ENCODE results near the gene PPP5C. TPM values are rescaled to one million over a fixed set of nuclear protein-coding genes. Genes with fewer than 3 reads are reported as not detected.
"Not testable (repeated sequence)": the region's sequence is repeated elsewhere in the genome, so short reads cannot be mapped to it uniquely, and the experiment has no call there.

The PPP5C gene
- total RNA-seq, 2 experiments from 2014 or later, result 84.6 to 85.1 TPM

DNA sequence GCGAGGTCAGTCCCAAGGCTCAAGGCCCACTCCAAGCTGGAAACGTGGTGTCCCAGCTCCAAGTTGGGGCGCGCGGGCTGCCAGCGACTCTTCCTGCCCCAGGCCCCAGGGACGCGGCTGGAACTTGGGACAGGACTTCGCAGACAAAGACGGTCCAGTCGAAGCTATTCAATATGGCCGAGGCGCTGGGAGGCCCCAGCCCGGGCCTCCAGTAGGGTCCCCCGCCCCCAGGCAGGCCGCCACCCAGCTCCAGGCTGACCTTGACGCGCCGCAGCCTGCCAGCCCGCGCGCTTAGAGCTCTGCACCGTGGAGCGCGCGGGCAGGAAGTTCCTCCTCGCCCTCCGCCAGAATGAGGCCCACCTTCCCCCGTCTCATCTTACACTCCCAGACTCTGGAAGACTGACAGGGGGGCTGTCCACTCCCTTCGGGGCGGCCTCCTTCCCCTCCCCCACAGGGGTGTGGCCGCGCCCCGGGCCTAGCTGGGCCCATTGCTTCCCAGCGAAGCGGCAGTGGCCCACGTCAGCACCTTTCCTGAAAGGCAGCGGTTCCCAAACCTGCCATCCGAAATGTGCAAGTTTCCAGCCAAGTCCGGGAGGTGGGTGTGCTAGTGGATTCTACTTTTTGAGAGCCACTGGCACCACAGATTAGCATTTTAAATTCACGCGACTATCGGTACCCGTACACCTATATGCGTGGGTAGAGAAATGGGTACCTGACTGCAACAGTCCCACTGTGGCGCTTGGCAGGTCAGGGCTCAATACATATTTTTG, 66.6 kb downstream of the PPP5C start, which contains the start of gene CCDC8:
Gene CCDC8 (minus strand): TSS at position 303 of the 770 bp plus-strand sequence. CDS start 754 bp downstream, outside the sequence.
- Mint-ChIP-seq H3K9me3 (no peaks in the 10 kb centered on the region), H3K27me3 (peaks cover 61% of the 10 kb centered on the region), H3K36me3 (ENCODE audit: low read depth) (no peaks in the 10 kb centered on the region), H3K4me3 (no peak within 1 kb of the TSS), H3K27ac (no peak within 1 kb of the TSS), H3K4me1 (peaks cover 6% of the 10 kb centered on the region)
- no peak for DNase-seq
- ChIA-PET POLR2A (no interaction called here), CTCF (no interaction called here)

DNA sequence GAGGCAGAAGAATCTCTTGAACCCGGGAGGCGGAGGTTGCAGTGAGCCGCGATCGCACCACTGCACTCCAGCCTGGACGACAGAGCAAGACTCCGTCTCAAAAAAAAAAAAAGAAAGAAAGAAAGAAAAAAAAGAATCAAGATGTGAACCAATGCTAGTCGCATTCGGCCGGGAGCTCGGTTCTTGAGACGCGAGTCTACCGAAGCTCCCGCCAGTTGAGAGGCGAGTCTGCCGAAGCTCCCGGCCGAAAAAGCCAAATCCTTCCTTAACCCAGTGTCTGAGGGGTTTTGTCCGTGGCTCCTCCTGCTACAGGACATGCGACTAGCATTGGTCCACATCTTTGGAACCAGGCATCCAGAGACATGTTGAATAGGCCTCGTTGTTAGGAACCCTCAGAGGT, 68.0 kb downstream of the PPP5C start:
- H3K27ac Mint-ChIP-seq; H3K9me3 Mint-ChIP-seq; DNase-seq; H3K4me1 Mint-ChIP-seq; CTCF ChIA-PET; H3K4me3 Mint-ChIP-seq; POLR2A ChIA-PET; H3K36me3 Mint-ChIP-seq (ENCODE audit: low read depth): not testable (repeated sequence)
- peaks cover 60% of the 10 kb centered on the region for H3K27me3 Mint-ChIP-seq

DNA sequence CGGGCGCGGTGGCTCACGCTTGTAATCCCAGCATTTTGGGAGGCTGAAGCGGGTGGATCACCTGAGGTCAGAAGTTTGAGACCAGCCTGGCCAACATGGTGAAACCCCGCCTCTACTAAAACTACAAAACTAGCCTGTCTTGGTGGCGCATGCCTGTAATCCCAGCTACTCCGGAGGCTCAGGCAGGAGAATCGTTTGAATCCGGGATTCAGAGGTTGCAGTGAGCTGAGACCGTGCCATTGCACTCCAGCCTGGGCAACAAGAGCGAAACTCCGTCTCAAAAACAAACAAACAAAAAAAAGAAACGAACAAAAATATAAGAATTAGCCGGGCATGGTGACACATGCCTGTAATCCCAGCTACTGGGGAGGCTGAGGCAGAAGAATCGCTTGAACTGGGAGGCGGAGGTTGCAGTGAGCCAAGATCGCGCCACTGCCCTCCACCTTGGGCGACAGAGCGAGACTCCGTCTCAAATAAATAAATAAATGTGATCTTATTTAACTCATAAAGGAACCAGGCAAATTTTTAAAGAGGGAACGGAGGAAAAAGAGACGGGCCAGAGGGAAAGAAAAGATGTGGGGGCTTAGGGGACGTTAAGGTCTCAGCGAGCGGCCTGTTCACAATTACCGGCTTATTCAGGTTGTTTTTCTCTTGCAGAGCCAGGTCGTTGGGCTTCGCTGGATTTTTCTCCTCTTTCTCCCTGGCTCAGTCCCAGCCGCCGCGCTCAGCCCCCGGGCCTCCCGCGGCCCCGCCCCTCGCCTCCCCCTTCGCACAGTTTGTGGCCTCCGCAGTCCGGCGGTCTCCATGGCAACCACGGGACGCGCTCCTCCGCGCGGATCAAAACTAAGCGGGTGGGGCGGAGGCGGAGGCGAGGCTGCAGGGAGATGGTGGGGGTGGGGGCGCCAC, 69.2 kb downstream of the PPP5C start:
- POLR2A ChIA-PET; DNase-seq; H3K9me3 Mint-ChIP-seq; H3K4me3 Mint-ChIP-seq; H3K4me1 Mint-ChIP-seq; H3K27ac Mint-ChIP-seq; CTCF ChIA-PET; H3K36me3 Mint-ChIP-seq (ENCODE audit: low read depth): not testable (repeated sequence)
- H3K27me3 Mint-ChIP-seq, result peaks cover 57% of the 10 kb centered on the region

GRCh38 chr19:46420056-46420455, 73.2 kb downstream of the PPP5C start:
- Mint-ChIP-seq H3K9me3 (no peaks in the 10 kb centered on the region), H3K36me3 (ENCODE audit: low read depth) (no peaks in the 10 kb centered on the region), H3K4me1 (peaks cover 5% of the 10 kb centered on the region), H3K27ac (no peak overlapping the region), H3K4me3 (no peak overlapping the region), H3K27me3 (peaks cover 40% of the 10 kb centered on the region)
- DNase-seq, result no peak
- ChIA-PET CTCF (interaction anchor here (1.0 kb wide), 1 partner anchor 18 kb away, joined by 3 read pairs; no protein-coding TSS in a partner anchor), POLR2A (no interaction called here)

DNA sequence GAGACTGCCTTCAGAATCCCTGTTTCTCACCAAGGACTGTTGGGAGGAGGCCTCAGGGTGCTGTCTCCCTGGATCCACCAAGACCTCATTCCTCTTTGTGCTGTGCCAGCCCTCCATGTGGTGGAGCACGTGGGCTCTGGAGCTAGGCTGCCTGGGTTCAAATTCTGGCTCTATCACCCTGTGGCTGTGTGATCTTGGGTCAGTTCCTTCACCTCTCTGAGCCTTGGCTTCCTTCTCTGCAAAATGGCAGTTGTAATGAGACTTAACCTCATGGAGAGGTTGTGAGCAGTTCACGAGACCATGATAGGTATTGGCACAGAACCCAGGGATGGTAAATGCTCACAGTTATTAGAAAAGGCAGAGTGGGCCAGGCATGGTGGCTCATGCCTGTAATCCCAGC, 75.5 kb downstream of the PPP5C start:
- DNase-seq, result no peak
- ChIA-PET CTCF (no interaction called here), POLR2A (no interaction called here)
- Mint-ChIP-seq H3K4me1 (peaks cover 11% of the 10 kb centered on the region), H3K4me3 (no peak overlapping the region), H3K27me3 (peaks cover 37% of the 10 kb centered on the region), H3K36me3 (ENCODE audit: low read depth) (no peaks in the 10 kb centered on the region), H3K9me3 (no peaks in the 10 kb centered on the region), H3K27ac (no peak overlapping the region)

DNA sequence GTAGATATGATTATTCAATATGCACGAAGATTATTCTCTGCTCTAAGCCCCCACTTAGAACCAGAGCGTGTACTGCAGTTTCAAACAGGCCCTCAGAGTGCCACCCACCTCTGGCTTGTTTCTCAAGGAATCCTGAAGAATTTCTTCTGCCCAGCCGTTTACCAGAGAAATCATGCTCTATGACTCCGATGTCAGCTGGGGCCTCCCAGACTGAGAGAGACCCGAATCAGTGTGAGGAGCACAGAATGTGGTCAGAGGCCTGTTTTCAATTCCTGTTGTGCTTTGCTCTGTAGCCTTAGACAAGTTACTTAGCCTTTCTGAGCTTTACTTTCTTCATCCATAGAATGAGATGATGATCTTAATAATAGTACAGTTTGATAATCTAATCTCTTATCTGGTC, 76.3 kb downstream of the PPP5C start:
- Mint-ChIP-seq H3K27ac (no peak overlapping the region), H3K4me3 (no peak overlapping the region), H3K27me3 (peaks cover 45% of the 10 kb centered on the region), H3K9me3 (no peaks in the 10 kb centered on the region), H3K36me3 (ENCODE audit: low read depth) (no peaks in the 10 kb centered on the region), H3K4me1 (peaks cover 19% of the 10 kb centered on the region)
- CTCF ChIA-PET, result no interaction called here
- DNase-seq, result no peak
- POLR2A ChIA-PET, result no interaction called here

DNA sequence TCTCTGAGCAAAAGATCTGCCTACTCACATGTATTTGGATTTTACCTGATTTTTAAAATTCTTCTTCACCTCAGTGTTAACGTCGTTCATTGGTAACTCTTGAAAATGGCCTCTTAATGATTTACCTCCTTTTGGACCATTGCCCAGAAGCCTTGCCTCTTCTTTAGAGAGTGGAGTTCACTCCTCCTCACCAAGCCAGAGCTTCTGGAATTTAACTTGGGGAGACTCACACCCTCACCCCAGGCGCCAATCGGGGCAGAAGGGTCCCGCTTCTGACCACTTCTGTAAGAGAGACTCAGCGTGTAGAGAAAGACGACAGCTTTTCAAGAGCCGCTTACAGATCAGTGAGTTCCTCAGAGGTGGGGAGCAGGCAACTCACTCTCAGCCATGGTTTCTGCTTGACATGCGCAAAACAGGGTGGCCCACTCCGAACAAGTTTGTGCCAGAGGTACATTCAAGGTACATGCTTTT, 79.2 kb downstream of the PPP5C start:
- ChIA-PET POLR2A (interaction anchor here (1.6 kb wide), 1 partner anchor 61 kb away, joined by 3 read pairs; no protein-coding TSS in a partner anchor), CTCF (interaction anchor here (0.6 kb wide), 2 partner anchors 25 to 961 kb away, joined by 3 read pairs; no protein-coding TSS in a partner anchor)
- Mint-ChIP-seq H3K4me3 (no peak overlapping the region), H3K4me1 (peaks cover 31% of the 10 kb centered on the region), H3K27ac (no peak overlapping the region), H3K36me3 (ENCODE audit: low read depth) (no peaks in the 10 kb centered on the region), H3K9me3 (no peaks in the 10 kb centered on the region), H3K27me3 (peaks cover 56% of the 10 kb centered on the region)
- DNase-seq, result no peak

DNA sequence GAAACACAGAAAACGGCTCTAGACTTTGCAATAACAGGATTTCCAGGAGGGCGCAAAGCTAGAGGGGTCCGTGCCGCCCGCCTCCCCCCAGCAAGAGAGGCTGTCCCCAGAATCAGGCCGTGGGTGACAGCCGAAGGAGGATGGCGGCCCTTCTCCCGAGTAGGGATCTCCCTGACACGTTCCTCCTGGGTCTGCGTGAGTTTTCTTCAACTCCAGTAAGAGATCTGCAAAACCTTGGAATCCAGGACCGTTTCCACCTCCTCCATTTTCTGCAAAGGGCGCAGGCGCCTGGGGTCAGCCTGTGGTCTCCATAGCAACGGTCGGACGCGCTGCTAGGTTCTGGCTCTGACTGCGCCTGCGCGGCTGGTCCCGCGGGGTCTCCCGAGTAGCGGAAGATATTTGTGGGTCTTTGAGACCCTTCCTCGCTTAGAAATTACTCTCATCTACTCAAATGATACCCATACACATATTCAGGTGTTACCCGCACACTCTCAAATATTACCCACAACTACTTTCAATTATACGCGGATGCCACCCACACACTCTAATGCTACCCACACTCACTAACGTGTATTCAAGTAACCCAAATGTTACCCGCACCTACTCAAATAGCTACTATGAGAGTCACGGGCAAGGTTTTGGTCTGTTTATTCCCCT, 79.7 kb downstream of the PPP5C start:
- ChIA-PET CTCF (no interaction called here), POLR2A (interaction anchor here (1.6 kb wide), 1 partner anchor 61 kb away, joined by 3 read pairs; no protein-coding TSS in a partner anchor)
- Mint-ChIP-seq H3K27ac (no peak overlapping the region), H3K4me3 (peak overlapping the region; percentile 10), H3K4me1 (peaks cover 31% of the 10 kb centered on the region), H3K36me3 (ENCODE audit: low read depth) (no peaks in the 10 kb centered on the region), H3K27me3 (peaks cover 60% of the 10 kb centered on the region), H3K9me3 (no peaks in the 10 kb centered on the region)
- no peak for DNase-seq

DNA sequence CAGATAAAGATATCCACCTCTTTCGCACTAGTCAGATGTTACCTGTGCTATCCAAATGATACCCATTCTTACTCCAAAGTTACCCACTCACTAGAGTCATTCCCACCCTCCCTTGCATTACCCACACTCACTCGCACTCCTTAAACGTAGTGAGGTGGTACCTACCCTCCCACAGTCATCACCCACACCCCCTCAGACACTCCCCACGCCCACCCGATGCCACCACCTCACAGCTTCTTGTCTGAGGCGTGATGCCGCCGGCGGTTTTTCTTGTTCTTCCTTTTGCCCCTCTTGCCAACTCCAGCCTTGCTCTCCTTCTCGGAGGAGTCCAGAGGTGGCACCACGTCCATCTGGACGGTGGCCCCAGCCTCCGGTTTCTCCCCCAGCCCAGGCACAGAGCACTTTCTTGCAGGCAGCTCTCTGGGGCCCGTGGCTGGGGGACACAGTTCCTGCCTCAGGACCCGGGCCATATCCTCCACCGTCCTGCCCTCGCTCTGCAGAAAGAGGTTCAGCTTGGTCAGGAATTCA, 80.7 kb downstream of the PPP5C start:
- Mint-ChIP-seq H3K27me3 (peaks cover 59% of the 10 kb centered on the region), H3K4me3 (no peak overlapping the region)

GRCh38 chr19:46428239-46429135, 81.6 kb downstream of the PPP5C start, which contains the start of gene PNMA8C:
Gene PNMA8C, minus strand, starts transcription at chr19:46428936. Its CDS starts 577 bp downstream, at chr19:46428359.
- Mint-ChIP-seq H3K9me3 (no peaks in the 10 kb centered on the region), H3K27ac (peak within 1 kb of the TSS; percentile 9), H3K36me3 (ENCODE audit: low read depth) (no peaks in the 10 kb centered on the region), H3K4me1 (peaks cover 31% of the 10 kb centered on the region), H3K4me3 (peak within 1 kb of the TSS; percentile 55), H3K27me3 (peaks cover 55% of the 10 kb centered on the region)
- CTCF ChIA-PET, result no interaction called here
- DNase-seq, result peak; percentile 75
- POLR2A ChIA-PET, result no interaction called here

More for the DNA sequence above, 80.7 kb downstream of the PPP5C start:
- H3K36me3 Mint-ChIP-seq (ENCODE audit: low read depth), result no peaks in the 10 kb centered on the region
- no peak overlapping the region for H3K27ac Mint-ChIP-seq
- CTCF ChIA-PET, result no interaction called here
- H3K9me3 Mint-ChIP-seq, result no peaks in the 10 kb centered on the region
- POLR2A ChIA-PET, result interaction anchor here (1.6 kb wide), 1 partner anchor 60 kb away, joined by 3 read pairs; no protein-coding TSS in a partner anchor
- DNase-seq, result no peak
- H3K4me1 Mint-ChIP-seq, result peaks cover 31% of the 10 kb centered on the region

DNA sequence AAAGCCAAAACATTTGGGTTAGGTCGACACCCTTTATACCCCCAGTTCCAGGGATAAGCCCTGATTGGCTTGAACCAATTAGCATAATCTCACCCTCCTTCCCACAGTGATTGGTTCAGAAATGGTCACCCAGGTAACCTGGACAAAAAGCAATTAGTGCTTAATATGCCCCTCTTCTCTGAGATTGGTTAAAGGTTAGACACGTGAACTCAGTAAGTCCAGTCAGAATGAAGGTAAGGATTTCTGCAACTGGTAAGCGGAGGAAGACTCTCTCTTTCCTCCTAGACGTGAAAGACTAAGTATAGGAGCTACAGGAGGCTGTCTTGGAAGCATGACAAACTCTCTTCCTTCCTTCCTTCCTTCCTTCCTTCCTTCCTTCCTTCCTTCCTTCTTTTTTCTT, 83.1 kb downstream of the PPP5C start:
- DNase-seq, result no peak
- H3K4me1 Mint-ChIP-seq, result peaks cover 31% of the 10 kb centered on the region
- no peak overlapping the region for H3K4me3 Mint-ChIP-seq
- H3K9me3 Mint-ChIP-seq, result no peaks in the 10 kb centered on the region
- ChIA-PET POLR2A (no interaction called here), CTCF (no interaction called here)
- no peaks in the 10 kb centered on the region for H3K36me3 Mint-ChIP-seq (ENCODE audit: low read depth)
- peaks cover 55% of the 10 kb centered on the region for H3K27me3 Mint-ChIP-seq
- no peak overlapping the region for H3K27ac Mint-ChIP-seq

DNA sequence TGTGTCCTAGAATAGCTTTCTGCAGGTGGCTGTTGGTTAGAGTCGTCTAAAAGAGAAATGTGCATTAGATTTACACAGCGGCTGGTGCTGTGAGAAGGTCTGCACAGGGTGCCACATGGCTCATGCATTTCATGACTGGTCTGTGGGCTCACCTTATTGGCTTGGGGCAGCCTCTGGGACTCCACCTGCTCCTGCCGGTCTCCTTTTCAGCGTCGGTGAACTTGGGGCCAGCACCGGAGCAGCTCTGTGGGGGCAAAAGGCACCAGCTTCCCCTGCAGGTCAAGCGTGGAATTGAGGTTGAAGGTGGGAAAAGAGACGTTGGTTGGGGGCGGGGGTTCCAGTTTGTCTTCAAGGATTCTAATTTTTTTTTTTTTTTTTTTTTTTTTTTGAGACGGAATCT, 84.9 kb downstream of the PPP5C start:
- no peak overlapping the region for H3K27ac Mint-ChIP-seq
- no peaks in the 10 kb centered on the region for H3K9me3 Mint-ChIP-seq
- H3K4me1 Mint-ChIP-seq, result peaks cover 25% of the 10 kb centered on the region
- ChIA-PET CTCF (interaction anchor here (0.6 to 1.1 kb wide), 3 partner anchors 36 to 419 kb away, joined by 3 read pairs; no protein-coding TSS in a partner anchor), POLR2A (no interaction called here)
- no peaks in the 10 kb centered on the region for H3K36me3 Mint-ChIP-seq (ENCODE audit: low read depth)
- no peak for DNase-seq
- peaks cover 45% of the 10 kb centered on the region for H3K27me3 Mint-ChIP-seq
- H3K4me3 Mint-ChIP-seq, result no peak overlapping the region
